Central memory CD8-positive, alpha-beta T cell (primary cell): Measurements from ENCODE around the gene SLC43A3.
"Not testable (repeated sequence)": the region's sequence is repeated elsewhere in the genome, so short reads cannot be mapped to it uniquely, and the experiment has no call there.

Experiments
- ATAC-seq: fragments of 150-1000 bp; cut with Tn5 transposase; replicated peaks from 2 replicates; pipeline ENCODE4 v1.10.0; 2022; ENCODE audit warnings: mild to moderate bottlenecking, moderate FRiP score, moderate number of reproducible peaks; ENCODE audit not compliant: poor library complexity, severe bottlenecking; ENCODE audit errors: extremely low read depth
- DNase-seq, 2 donors: peaks; one replicate each; pipeline ENCODE4 v3.0.0; 2021; ENCODE audit warnings: low spot score in 2 of 2
- H3K27ac Mint-ChIP-seq: one replicate; pipeline ENCODE4 v1.8.0; 2022; ENCODE audit warnings: low read depth, mild to moderate bottlenecking, moderate library complexity, mixed read lengths
- H3K27me3 Mint-ChIP-seq: one replicate; pipeline ENCODE4 v1.8.0; 2022; ENCODE audit warnings: mixed read lengths
- H3K36me3 Mint-ChIP-seq: one replicate; pipeline ENCODE4 v1.8.0; 2022; ENCODE audit warnings: mild to moderate bottlenecking, moderate library complexity, mixed read lengths; ENCODE audit not compliant: insufficient read depth
- H3K4me1 Mint-ChIP-seq: one replicate; pipeline ENCODE4 v1.8.0; 2022; ENCODE audit warnings: mixed read lengths
- H3K4me3 Mint-ChIP-seq: one replicate; pipeline ENCODE4 v1.8.0; 2022; ENCODE audit warnings: mild to moderate bottlenecking, moderate library complexity, mixed read lengths
- H3K9me3 Mint-ChIP-seq: one replicate; pipeline ENCODE4 v1.8.0; 2022; ENCODE audit warnings: mixed read lengths

Gene SLC43A3

DNA sequence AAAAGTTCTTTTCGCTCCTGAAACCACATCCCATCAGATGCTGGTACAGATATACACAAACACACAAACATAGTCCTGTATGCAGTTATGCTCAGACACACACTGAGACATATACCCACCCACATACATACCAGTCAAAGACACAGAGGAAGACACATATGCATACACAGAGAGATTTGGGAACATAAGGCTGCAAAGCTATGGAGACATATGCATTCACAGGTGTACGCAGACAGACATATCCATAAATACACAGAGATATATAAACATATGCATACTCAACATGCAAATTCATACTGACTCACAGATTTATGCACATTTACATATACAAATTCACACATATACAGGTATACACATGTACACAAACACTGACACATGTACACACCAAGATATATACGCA lies 52.0 kb downstream of the SLC43A3 start:
- peaks cover 3% of the 10 kb centered on the region for H3K36me3 Mint-ChIP-seq
- no peak overlapping the region for H3K4me3 Mint-ChIP-seq
- no peaks in the 10 kb centered on the region for H3K4me1 Mint-ChIP-seq
- peaks cover 22% of the 10 kb centered on the region for H3K27me3 Mint-ChIP-seq
- DNase-seq (no peak), ATAC-seq (no peak)
- no peak overlapping the region for H3K27ac Mint-ChIP-seq
- no peaks in the 10 kb centered on the region for H3K9me3 Mint-ChIP-seq

DNA sequence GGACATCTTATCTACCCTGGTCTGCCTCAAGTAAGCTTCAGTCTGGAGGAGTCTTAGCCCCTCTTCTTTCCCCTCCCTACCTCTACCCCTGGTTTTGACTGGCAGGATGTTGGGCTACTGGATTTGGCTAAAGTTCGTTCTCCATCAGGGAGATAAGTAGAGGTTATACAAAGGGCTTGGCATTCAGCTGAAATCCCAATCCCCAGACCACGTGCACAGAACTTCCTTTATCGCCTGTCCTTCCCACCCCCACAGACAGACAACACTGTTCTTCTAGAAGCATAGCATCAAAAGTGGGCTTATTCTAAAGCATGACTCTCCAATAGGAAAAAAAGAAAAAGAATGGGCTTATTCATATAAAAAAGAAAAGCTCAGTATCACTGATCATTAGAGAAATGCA lies 53.8 kb downstream of the SLC43A3 start:
- Mint-ChIP-seq H3K27me3 (peaks cover 11% of the 10 kb centered on the region), H3K4me3 (no peak overlapping the region), H3K36me3 (peaks cover 3% of the 10 kb centered on the region), H3K9me3 (no peaks in the 10 kb centered on the region), H3K4me1 (no peaks in the 10 kb centered on the region), H3K27ac (no peak overlapping the region)
- ATAC-seq = no peak
- DNase-seq = no peak

DNA sequence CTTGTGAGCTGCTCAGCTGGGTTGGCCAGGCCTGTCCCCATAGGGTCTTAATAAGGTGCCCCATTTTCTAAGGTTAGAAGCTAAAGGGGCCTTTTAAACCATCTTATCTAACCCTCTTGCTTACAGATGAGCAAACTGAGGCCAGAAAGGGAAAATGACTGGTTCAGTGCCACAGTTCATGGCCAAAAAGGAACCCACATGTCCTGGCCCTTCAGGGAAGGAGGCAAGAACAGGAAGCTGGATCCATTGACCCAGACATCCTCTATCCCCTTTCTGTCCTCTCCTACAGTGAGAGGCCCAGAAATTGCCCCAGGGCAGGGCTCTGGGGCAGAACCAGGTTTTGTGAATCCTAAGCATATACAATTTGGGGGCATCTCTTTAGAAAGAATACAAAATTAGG lies 56.0 kb downstream of the SLC43A3 start:
- ATAC-seq = no peak
- peaks cover 2% of the 10 kb centered on the region for H3K36me3 Mint-ChIP-seq
- H3K9me3 Mint-ChIP-seq = no peaks in the 10 kb centered on the region
- no peak overlapping the region for H3K27ac Mint-ChIP-seq
- DNase-seq = no peak
- no peak overlapping the region for H3K4me3 Mint-ChIP-seq
- H3K4me1 Mint-ChIP-seq = no peaks in the 10 kb centered on the region
- peaks cover 6% of the 10 kb centered on the region for H3K27me3 Mint-ChIP-seq

DNA sequence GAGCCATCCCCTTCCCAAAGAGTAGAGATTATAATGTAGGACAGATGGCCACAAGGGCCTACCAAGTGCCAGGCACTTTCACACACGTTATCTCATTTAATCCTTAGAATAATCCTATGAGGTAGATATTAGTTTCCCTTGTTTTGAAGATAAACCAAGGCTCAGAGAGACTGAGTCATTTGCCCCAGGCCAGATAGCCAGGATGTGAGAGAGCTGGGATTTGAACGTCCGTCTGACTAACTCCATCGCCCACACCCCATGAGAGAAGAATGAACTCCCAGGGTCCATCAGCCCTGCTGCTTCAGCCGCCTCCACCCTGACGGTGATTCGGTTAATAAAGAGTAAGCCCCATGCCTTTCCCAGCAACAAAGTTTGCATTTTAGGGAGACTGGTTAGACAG lies 56.7 kb downstream of the SLC43A3 start:
- H3K27me3 Mint-ChIP-seq = peaks cover 11% of the 10 kb centered on the region
- H3K4me1 Mint-ChIP-seq = no peaks in the 10 kb centered on the region
- H3K36me3 Mint-ChIP-seq = peaks cover 2% of the 10 kb centered on the region
- H3K9me3 Mint-ChIP-seq = no peaks in the 10 kb centered on the region
- H3K4me3 Mint-ChIP-seq = no peak overlapping the region
- H3K27ac Mint-ChIP-seq = no peak overlapping the region
- ATAC-seq (no peak), DNase-seq (no peak)

DNA sequence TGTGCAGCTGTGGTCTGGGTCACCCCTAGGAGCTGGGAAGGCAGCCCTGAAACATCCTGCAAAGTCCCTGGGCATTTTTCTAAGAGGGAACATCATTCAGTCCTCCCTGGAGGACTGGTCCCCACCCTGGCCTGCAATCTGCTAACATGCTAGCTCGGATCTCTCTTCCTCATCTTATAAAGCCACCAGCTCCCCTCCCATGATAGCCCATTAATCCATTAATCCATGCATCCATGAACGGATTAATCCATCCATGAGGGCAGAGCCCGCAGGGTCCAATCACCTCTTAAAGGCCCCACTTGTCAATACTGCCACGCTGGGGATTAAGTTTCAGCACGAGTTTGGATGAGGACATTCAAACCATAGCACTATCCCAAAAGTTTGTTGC lies 58.1 kb downstream of the SLC43A3 start:
- Mint-ChIP-seq H3K36me3 (peaks cover 2% of the 10 kb centered on the region), H3K27ac (no peak overlapping the region), H3K27me3 (peaks cover 25% of the 10 kb centered on the region), H3K4me1 (no peaks in the 10 kb centered on the region), H3K9me3 (no peaks in the 10 kb centered on the region), H3K4me3 (no peak overlapping the region)
- DNase-seq (no peak), ATAC-seq (no peak)

DNA sequence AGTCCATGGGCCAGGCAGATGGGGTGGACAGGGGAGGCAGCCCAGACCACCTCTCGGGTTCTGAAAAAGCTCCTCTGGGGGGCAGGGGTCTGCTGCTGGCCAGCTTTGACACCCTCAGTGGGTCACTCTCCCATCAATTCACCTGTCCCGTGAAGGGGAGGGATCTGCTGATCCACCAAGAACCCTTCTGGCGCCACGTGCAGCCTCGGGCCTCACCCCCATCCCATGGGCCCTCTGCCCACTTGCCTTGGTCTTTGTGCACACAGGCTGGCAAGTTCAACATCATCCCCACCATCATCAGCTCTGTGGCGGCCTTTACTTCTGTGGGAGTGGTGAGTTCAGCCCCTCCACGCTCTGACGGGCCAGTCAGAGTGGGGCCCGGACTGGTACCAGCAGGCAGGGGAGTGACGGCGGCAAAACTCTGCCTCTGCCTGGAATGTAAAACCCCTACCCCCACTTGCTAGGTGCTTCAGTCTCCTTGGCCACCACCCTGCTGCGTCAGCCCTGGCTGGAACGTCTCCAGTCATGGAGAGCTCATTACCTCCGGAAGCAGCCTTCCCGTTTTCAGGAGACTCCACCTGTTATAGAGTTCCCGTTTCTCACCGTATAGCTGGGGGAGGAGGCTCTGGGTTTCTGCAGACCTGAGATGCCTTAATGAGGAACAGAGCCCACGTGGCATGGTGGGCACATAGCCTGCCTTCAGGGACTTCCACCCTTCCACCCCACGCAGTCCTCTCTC lies 58.6 kb downstream of the SLC43A3 start:
- DNase-seq = no peak
- H3K9me3 Mint-ChIP-seq = no peaks in the 10 kb centered on the region
- peaks cover 2% of the 10 kb centered on the region for H3K36me3 Mint-ChIP-seq
- H3K4me3 Mint-ChIP-seq = no peak overlapping the region
- no peak overlapping the region for H3K27ac Mint-ChIP-seq
- peaks cover 26% of the 10 kb centered on the region for H3K27me3 Mint-ChIP-seq
- no peaks in the 10 kb centered on the region for H3K4me1 Mint-ChIP-seq
- no peak for ATAC-seq

DNA sequence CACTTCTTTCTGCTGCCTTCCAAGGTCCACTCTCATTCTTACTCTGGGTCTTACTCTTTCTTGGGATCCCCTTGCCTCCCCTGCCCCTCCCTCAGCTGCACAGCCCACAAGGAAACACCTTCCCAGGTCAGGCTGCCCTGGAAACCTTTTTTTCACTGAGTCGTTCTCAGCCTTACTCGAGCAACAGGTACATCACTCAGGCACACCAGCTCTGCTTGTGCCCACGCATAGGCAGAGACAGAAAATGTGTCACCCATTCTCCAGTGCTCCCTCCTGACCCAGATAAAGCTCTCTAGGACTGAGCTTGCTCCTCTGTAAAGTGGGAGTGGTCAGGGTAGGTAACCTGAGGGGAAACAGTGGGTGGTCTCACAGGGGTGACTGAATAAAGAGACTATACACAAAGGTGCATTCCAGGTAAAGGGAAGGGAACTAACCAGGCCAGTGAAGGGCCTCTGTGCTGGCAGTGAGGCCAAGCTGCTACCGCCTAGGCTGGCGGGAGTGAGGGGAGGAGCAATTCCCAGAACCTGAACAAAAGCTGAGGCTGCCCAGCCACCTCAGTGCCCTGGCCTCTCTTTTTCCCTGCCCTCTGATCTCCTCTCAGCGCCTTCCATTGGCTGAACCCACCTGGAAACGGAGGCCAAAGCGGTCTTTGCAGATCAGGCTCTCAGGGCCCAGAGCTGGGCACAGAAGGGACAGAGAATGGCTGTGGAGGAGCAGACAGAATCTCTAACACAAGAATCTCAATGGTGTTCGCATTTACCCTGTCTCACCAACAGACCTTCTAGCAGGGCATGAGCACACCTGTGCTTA lies 61.9 kb downstream of the SLC43A3 start:
- Mint-ChIP-seq H3K27me3 (peaks cover 26% of the 10 kb centered on the region), H3K9me3 (no peaks in the 10 kb centered on the region), H3K4me3 (no peak overlapping the region), H3K36me3 (peaks cover 2% of the 10 kb centered on the region), H3K27ac (no peak overlapping the region), H3K4me1 (no peaks in the 10 kb centered on the region)
- ATAC-seq (no peak), DNase-seq (no peak)

DNA sequence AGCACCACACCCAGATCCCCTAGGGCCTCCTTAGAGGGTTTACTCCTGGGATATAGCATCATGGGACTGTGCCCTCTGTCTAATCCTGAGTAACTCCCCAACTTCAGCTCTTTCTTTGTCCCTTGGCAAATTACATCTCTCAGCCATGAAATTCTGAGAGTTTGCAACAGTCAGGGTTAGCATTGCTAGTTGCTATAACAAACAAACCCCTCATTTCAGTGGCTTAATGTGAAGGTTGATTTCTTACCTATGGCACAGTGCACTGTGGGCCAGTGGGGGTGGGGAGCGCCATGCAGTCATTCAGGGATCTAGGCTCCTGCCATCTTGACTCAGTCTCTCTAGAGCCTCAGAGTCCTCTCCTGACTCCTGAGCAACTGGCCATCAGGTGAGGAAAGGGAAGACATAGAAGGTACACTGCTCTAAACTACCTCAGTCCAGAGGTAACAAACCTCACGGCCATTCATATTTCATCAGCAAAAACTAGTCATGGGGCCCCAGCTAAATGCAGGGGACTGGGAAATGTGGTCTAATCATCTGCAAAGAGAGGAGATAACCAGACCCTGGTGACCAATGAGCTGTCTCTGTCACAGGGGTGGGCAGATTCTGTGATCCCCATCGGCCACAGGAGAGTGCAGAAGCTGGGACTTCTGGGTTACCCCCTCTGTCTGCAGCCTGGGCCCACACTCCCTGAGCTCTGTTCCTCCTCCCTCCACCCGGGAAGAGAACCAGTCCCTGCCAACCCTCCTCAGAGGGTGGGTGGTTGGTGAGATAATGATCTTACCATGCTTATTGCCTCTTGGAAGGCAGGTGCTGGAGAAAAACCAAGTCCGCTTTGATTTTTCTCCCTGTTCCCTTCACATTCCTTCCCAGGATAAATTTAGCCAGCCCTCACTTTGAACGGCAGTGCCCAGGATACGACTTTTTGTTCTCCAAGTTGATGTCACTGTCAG lies 63.5 kb downstream of the SLC43A3 start:
- Mint-ChIP-seq H3K4me3 (no peak overlapping the region), H3K27me3 (peaks cover 26% of the 10 kb centered on the region), H3K27ac (no peak overlapping the region), H3K36me3 (peaks cover 2% of the 10 kb centered on the region), H3K4me1 (no peaks in the 10 kb centered on the region), H3K9me3 (no peaks in the 10 kb centered on the region)
- DNase-seq (no peak), ATAC-seq (no peak)

DNA sequence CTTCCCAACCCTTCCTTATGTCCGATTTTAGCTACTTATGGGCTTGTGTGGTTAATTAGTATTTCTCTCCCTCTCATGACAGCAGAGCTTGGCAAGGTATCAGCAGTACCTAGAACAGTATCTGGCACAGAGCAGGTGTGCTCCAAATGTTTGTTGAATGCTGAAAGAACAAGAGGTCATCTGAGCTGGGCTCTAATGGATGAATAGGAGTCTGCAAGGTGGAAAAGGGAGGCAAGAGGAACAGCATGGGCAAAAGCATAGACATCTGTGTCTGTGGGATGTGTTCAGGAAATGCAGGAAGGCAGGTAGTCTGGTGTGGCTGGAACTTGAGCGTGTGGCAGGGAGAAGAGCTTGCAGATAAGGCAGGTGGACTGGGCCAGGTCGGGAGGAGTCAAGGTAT lies 65.0 kb downstream of the SLC43A3 start:
- Mint-ChIP-seq H3K27ac (no peak overlapping the region), H3K4me1 (no peaks in the 10 kb centered on the region), H3K9me3 (no peaks in the 10 kb centered on the region), H3K36me3 (peaks cover 2% of the 10 kb centered on the region), H3K27me3 (peaks cover 24% of the 10 kb centered on the region), H3K4me3 (no peak overlapping the region)
- no peak for ATAC-seq
- DNase-seq = no peak

DNA sequence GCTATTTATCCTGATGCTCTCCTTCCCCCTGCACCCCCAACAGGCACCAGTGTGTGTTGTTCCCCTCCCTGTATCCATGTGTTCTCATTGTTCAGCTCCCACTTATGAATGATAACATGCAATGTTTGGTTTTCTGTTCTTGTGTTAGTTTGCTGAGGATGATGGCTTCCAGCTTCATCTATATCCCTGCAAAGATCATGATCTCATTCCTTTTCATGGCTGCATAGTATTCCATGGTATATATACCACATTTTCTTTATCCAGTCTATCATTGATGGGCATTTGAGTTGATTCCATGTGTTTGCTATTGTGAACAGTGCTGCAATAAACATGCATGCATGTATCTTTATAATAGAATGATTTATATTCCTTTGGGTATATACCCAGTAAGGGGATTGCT lies 65.5 kb downstream of the SLC43A3 start:
- not testable (repeated sequence) for DNase-seq, ATAC-seq, H3K9me3 Mint-ChIP-seq, H3K36me3 Mint-ChIP-seq, H3K4me1 Mint-ChIP-seq, H3K4me3 Mint-ChIP-seq, H3K27ac Mint-ChIP-seq
- H3K27me3 Mint-ChIP-seq = peaks cover 21% of the 10 kb centered on the region

DNA sequence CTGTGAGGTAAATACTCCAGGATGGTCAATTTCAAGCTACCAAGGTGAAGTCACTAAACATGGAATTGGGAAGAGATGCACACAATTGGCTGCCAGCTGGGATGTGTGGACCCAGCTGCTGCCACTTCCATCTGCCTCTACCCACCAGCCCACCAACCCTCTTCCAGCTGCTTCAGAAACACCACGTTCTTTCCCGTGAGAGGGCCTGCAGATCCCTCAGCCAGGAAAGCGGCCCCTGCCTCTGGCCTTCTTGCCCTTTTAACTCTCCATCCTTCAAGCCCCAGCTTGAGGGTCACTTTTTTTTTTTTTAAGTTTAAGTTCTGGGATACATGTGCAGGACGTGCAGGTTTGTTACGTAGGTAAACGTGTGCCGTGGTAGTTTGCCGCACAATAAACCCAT lies 65.9 kb downstream of the SLC43A3 start:
- ATAC-seq = no peak
- no peaks in the 10 kb centered on the region for H3K4me1 Mint-ChIP-seq
- no peak overlapping the region for H3K4me3 Mint-ChIP-seq
- H3K27me3 Mint-ChIP-seq = peaks cover 21% of the 10 kb centered on the region
- no peak for DNase-seq
- peaks cover 2% of the 10 kb centered on the region for H3K36me3 Mint-ChIP-seq
- no peaks in the 10 kb centered on the region for H3K9me3 Mint-ChIP-seq
- H3K27ac Mint-ChIP-seq = no peak overlapping the region

DNA sequence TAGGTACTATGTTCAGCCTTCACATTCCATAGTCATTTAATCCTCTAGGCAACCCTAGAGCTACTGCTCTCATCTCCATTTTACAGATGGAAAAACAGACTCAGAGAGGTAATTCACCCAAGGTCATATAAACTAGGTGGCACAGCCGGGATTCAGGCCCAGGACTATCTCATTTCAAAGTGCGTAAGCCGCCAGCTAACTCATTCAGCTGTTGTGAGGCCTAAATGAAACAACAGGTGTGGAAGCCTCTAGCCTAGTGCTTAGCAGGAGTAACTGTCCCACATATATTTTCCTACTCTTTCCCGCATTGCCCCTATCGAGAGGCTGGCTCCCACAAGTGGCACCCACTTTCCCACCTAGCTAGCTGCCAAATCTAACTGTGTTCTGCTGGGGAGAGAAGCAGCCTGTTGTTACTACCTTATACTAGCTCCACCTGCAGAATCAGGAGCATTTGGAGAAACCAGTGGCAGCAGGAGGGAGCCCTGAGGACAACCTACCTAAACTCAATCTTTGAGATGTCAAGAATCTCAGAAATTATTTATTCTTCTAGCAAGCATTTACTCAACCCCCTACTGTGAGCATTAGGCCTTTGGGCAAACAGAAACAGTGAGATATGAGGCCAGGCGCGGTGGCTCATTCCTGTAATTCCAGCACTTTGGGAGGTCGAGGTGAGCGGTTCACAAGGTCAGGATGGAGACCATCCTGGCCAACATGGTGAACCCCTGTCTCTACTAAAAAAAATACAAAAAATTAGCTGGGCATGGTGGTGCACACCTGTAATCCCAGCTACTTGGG lies 66.8 kb downstream of the SLC43A3 start:
- H3K4me1 Mint-ChIP-seq = no peaks in the 10 kb centered on the region
- H3K27me3 Mint-ChIP-seq = peaks cover 15% of the 10 kb centered on the region
- no peak overlapping the region for H3K27ac Mint-ChIP-seq
- H3K9me3 Mint-ChIP-seq = no peaks in the 10 kb centered on the region
- H3K4me3 Mint-ChIP-seq = no peak overlapping the region
- DNase-seq = no peak
- no peaks in the 10 kb centered on the region for H3K36me3 Mint-ChIP-seq
- no peak for ATAC-seq
